HG02642 (cell line): ENCODE data around the gene CLEC5A.
"Not testable (repeated sequence)": the region's sequence is repeated elsewhere in the genome, so short reads cannot be mapped to it uniquely, and the experiment has no call there.

Source experiments
- ATAC-seq: cut with Tn5 transposase; IDR thresholded peaks from one replicate; pipeline ENCODE4 v1.9.1; 2021; ENCODE audit warnings: mild to moderate bottlenecking; ENCODE audit not compliant: unreplicated experiment, poor library complexity

CLEC5A gene

GRCh38 chr7:141949451-141949850, 2.7 kb upstream of the CLEC5A start:
- ATAC-seq = no peak

- ATAC-seq = no peak
These were observed 2.2 kb upstream of the CLEC5A start for GRCh38 chr7:141949021-141949420.

- no peak for ATAC-seq
These were observed 1.4 kb downstream of the CLEC5A start for GRCh38 chr7:141945356-141945755.

GRCh38 chr7:141944811-141945210, 2.0 kb downstream of the CLEC5A start:
- no peak for ATAC-seq

GRCh38 chr7:141943846-141944245, 2.9 kb downstream of the CLEC5A start:
- ATAC-seq = no peak

GRCh38 chr7:141941075-141941474, 5.7 kb downstream of the CLEC5A start:
- ATAC-seq = no peak

GRCh38 chr7:141930211-141930610, 16.6 kb downstream of the CLEC5A start:
- no peak for ATAC-seq

GRCh38 chr7:141928845-141929195, 18.0 kb downstream of the CLEC5A start:
- no peak for ATAC-seq

GRCh38 chr7:141928146-141928844, 18.5 kb downstream of the CLEC5A start:
- ATAC-seq = no peak

GRCh38 chr7:141920281-141920680, 26.5 kb downstream of the CLEC5A start:
- no peak for ATAC-seq

- ATAC-seq = no peak
These were observed 30.7 kb downstream of the CLEC5A start, which contains the start of gene OR9A4 for GRCh38 chr7:141916099-141916498. OR9A4 (plus strand) TSS chr7:141916399; CDS start chr7:141918876, 2,477 bp downstream.

GRCh38 chr7:141915565-141915964, 31.2 kb downstream of the CLEC5A start:
- ATAC-seq = no peak

- no peak for ATAC-seq
These were observed 35.4 kb downstream of the CLEC5A start for GRCh38 chr7:141911391-141911790.

GRCh38 chr7:141906285-141906684, 40.5 kb downstream of the CLEC5A start:
- ATAC-seq = no peak

- ATAC-seq = not testable (repeated sequence)
These were observed 47.4 kb downstream of the CLEC5A start for GRCh38 chr7:141899366-141899765.

- ATAC-seq = no peak
These were observed 55.4 kb downstream of the CLEC5A start for GRCh38 chr7:141891336-141891735.

- ATAC-seq = no peak
These were observed 57.5 kb downstream of the CLEC5A start for GRCh38 chr7:141889321-141889720.

- ATAC-seq = peak; percentile 64
These were observed 62.1 kb downstream of the CLEC5A start for GRCh38 chr7:141884539-141885225.

GRCh38 chr7:141880960-141881359, 65.8 kb downstream of the CLEC5A start:
- ATAC-seq = no peak

GRCh38 chr7:141877365-141877764, 69.4 kb downstream of the CLEC5A start:
- no peak for ATAC-seq
